Smooth muscle cell (in vitro differentiated cells): ENCODE results near the gene P4HTM. TPM values are rescaled to one million over a fixed set of nuclear protein-coding genes. Genes with fewer than 3 reads are reported as not detected.

Experiments
- DNase-seq: peaks from one replicate; lab custom pipeline; 2025; ENCODE audit not compliant: unreplicated experiment; lab: John Stamatoyannopoulos, UW
- H2AFZ ChIP-seq: fragments of 200-600 bp; sonication (generic); 2 replicates; pipeline ENCODE4 v1.6.0; 2016; ENCODE audit warnings: antibody characterized with exemption, low read depth, mild to moderate bottlenecking
- H3F3A ChIP-seq: fragments of 200-600 bp; sonication (generic); 2 replicates; pipeline ENCODE4 v1.6.0; 2017; ENCODE audit warnings: antibody characterized with exemption, low read depth
- H3K27ac ChIP-seq: fragments of 200-600 bp; sonication (generic); 2 replicates; pipeline ENCODE4 v1.5.1; 2016; ENCODE audit warnings: low read depth, mild to moderate bottlenecking
- H3K27me3 ChIP-seq: fragments of 200-600 bp; sonication (generic); 2 replicates; pipeline ENCODE4 v1.6.1; 2016; ENCODE audit warnings: low read depth, mild to moderate bottlenecking
- H3K36me3 ChIP-seq: fragments of 200-600 bp; sonication (generic); 2 replicates; pipeline ENCODE4 v1.5.1; 2016; ENCODE audit warnings: low read depth
- H3K4me1 ChIP-seq: fragments of 200-600 bp; sonication (generic); 2 replicates; pipeline ENCODE4 v1.5.1; 2016; ENCODE audit warnings: low read depth
- H3K4me2 ChIP-seq: fragments of 200-600 bp; sonication (generic); 2 replicates; pipeline ENCODE4 v1.6.0; 2016; ENCODE audit warnings: mild to moderate bottlenecking
- H3K4me3 ChIP-seq: fragments of 200-600 bp; sonication (generic); 2 replicates; pipeline ENCODE4 v1.5.1; 2016; ENCODE audit warnings: mild to moderate bottlenecking
- H3K79me2 ChIP-seq: fragments of 200-600 bp; sonication (generic); 2 replicates; pipeline ENCODE4 v1.6.0; 2016; ENCODE audit warnings: low read depth, mild to moderate bottlenecking
- H3K9ac ChIP-seq: fragments of 200-600 bp; sonication (generic); 2 replicates; pipeline ENCODE4 v1.6.0; 2016; ENCODE audit warnings: low read depth
- H3K9me3 ChIP-seq: fragments of 200-600 bp; sonication (generic); replicated peaks from 2 replicates; pipeline ENCODE4 v1.5.1; 2016; ENCODE audit warnings: low read depth
- H4K20me1 ChIP-seq: fragments of 200-600 bp; sonication (generic); 2 replicates; pipeline ENCODE4 v1.6.0; 2016; ENCODE audit warnings: low read depth
- WGBS: methylation state at CpG from one replicate; pipeline ENCODE4 v1.1.7; 2016; ENCODE audit warnings: low lambda C conversion rate; 5-methylcytosine and 5-hydroxymethylcytosine counted together
- polyA plus RNA-seq: library from polyadenylated mRNA; unstranded; fragments of >200 nt; fragmentation: Nextera tagmentation; extraction: Ambion mirVana; gene quantifications from 2 replicates; pipeline ENCODE4 v1.2.1, GENCODE V29; 2016
- total RNA-seq: library from RNA; depleted of rRNA; stranded (reverse); fragments of >200 nt; gene quantifications from 2 replicates; pipeline ENCODE4 v1.2.3, GENCODE V29; 2014
- TF ChIP-seq, protein P1 (sequence below): fragments of 200-600 bp; sonication (generic); IDR thresholded peaks from 2 replicates; pipeline ENCODE4 v1.5.1; 2017; ENCODE audit warnings: borderline replicate concordance, mild to moderate bottlenecking, antibody characterized with exemption; ENCODE audit not compliant: insufficient read depth, poor library complexity, severe bottlenecking

Gene P4HTM
- total and polyA plus RNA-seq, 2 experiments from 2014 or later, result 22.7 to 29.9 TPM

DNA sequence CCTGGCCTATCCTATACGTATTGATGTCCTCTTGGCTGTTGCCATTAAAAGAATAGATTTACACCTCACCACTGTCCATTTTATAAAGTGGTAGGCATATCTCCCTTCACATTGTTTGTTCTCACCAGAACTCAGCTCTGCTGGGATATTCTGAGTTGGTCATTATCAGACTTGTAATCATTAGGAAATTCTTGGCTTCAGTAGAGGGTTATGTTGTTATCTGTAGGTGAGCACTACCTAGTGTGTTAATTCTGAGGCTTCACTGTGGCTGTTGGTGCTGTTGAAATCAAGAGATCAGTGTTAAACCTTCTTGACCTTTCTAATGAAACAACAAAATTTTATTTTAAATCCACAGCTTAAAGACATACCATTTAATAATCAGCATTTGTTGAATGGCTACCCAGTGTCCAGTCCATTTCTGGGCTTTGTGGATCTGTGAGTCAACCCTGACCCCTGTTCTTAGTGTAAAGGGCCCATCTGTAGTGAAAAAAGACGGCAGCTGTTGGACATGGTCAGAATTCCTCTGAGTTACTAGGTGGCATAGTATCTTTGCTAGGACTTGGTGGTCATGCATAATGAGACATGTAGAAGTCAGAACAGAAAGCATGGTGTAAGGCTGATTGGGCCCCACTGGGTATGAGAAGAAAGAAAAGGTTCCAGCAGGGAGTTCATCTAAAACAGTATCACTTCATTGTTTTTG, 32.9 kb upstream of the P4HTM start:
- Histone ChIP-seq H3K4me2 (no peak overlapping the region), H4K20me1 (peaks cover 73% of the 10 kb centered on the region), H3K79me2 (peaks cover 38% of the 10 kb centered on the region), H3K9ac (no peak overlapping the region), H3K9me3 (no peaks in the 10 kb centered on the region), H3K4me1 (no peaks in the 10 kb centered on the region), H3K27me3 (no peaks in the 10 kb centered on the region), H3F3A (no peaks in the 10 kb centered on the region), H2AFZ (no peak overlapping the region), H3K27ac (no peak overlapping the region), H3K36me3 (peaks cover 5% of the 10 kb centered on the region), H3K4me3 (no peak overlapping the region)
- 95% methylated on average over 2 of the region's 2 CpGs for WGBS
- TF ChIP-seq, protein P1, sequence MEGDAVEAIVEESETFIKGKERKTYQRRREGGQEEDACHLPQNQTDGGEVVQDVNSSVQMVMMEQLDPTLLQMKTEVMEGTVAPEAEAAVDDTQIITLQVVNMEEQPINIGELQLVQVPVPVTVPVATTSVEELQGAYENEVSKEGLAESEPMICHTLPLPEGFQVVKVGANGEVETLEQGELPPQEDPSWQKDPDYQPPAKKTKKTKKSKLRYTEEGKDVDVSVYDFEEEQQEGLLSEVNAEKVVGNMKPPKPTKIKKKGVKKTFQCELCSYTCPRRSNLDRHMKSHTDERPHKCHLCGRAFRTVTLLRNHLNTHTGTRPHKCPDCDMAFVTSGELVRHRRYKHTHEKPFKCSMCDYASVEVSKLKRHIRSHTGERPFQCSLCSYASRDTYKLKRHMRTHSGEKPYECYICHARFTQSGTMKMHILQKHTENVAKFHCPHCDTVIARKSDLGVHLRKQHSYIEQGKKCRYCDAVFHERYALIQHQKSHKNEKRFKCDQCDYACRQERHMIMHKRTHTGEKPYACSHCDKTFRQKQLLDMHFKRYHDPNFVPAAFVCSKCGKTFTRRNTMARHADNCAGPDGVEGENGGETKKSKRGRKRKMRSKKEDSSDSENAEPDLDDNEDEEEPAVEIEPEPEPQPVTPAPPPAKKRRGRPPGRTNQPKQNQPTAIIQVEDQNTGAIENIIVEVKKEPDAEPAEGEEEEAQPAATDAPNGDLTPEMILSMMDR, result no peak
- DNase-seq, result no peak

DNA sequence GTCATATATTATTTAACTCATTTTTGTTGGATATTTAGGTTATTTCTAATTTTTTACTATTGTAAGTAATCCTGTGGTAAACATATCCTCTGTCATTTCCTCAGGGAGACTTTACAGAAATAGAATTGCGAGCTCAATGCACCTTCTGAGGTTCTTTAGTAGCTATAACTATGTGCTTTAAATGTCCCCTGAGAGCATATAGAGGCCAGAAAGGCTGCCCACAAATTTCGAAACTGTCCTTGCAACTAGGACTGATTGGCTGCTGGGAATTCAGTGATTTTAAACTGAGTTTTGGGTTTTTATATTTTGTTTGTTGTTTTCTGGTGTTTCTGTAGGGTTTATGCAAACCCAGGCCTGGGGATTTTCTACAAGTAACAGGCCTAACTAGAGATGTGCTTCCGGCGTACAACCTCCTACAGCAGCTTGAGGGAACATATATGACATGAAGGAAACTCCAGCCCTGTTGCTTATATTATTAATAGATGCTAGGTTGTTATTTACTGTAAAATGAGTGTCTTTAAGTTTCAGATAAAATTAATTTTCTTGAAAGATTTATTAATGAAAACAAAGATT, 29.1 kb upstream of the P4HTM start:
- H3K27me3 ChIP-seq, result no peaks in the 10 kb centered on the region
- H3K4me2 ChIP-seq, result no peak overlapping the region
- H3K36me3 ChIP-seq, result peaks cover 5% of the 10 kb centered on the region
- H3K79me2 ChIP-seq, result peaks cover 27% of the 10 kb centered on the region
- no peak for DNase-seq
- H3K4me1 ChIP-seq, result no peaks in the 10 kb centered on the region
- 76% methylated on average over 4 of the region's 4 CpGs for WGBS
- H3K9me3 ChIP-seq, result no peaks in the 10 kb centered on the region
- H4K20me1 ChIP-seq, result peaks cover 54% of the 10 kb centered on the region
- H3K9ac ChIP-seq, result no peak overlapping the region
- H3K27ac ChIP-seq, result no peak overlapping the region
- H3F3A ChIP-seq, result no peaks in the 10 kb centered on the region
- no peak overlapping the region for H2AFZ ChIP-seq
- H3K4me3 ChIP-seq, result no peak overlapping the region
- TF ChIP-seq, protein P1, result no peak

DNA sequence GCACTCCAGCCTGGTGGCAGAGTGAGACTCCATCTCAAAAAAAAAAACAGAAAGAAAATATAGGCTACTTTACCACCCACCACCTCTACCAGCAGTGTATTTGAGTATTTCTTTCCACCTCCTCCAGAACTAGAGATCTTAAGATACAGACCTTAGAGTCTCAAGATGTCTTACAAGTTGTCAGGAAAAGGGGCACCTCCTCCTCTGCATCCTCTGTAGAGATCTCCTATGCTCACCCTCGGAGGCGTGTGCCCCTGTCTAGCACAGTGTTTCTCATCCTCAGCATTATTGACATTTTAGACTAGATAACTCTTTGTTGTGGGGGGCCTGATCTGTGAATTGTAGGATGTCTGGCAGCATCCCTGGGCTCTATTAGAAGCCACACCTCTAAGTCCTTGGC, 27.7 kb upstream of the P4HTM start:
- H3K9ac ChIP-seq, result no peak overlapping the region

More for the DNA sequence above, 27.7 kb upstream of the P4HTM start:
- no peak overlapping the region for H2AFZ ChIP-seq
- peaks cover 22% of the 10 kb centered on the region for H3K79me2 ChIP-seq
- H3K36me3 ChIP-seq, result peaks cover 5% of the 10 kb centered on the region
- H3K27me3 ChIP-seq, result no peaks in the 10 kb centered on the region
- H4K20me1 ChIP-seq, result peaks cover 60% of the 10 kb centered on the region
- no peak for DNase-seq
- H3K4me2 ChIP-seq, result no peak overlapping the region
- no peak overlapping the region for H3K27ac ChIP-seq
- 96% methylated on average over 2 of the region's 2 CpGs for WGBS
- H3F3A ChIP-seq, result no peaks in the 10 kb centered on the region
- no peaks in the 10 kb centered on the region for H3K9me3 ChIP-seq
- no peaks in the 10 kb centered on the region for H3K4me1 ChIP-seq
- H3K4me3 ChIP-seq, result no peak overlapping the region
- TF ChIP-seq, protein P1, result no peak
